AG09319 (cell line): Measurements from ENCODE around the gene TRAF6.

Experiments
- DNase-seq: peaks from one replicate; pipeline ENCODE4 v3.0.0-alpha.2; 2010; ENCODE audit warnings: low read depth; ENCODE audit errors: extremely low read depth
- TF ChIP-seq, protein P1 (sequence below): IDR thresholded peaks from 2 replicates; pipeline ENCODE4 v1.5.1; 2011; ENCODE audit warnings: low read depth, mild to moderate bottlenecking, inconsistent platforms, low read length, moderate library complexity

Gene TRAF6

DNA sequence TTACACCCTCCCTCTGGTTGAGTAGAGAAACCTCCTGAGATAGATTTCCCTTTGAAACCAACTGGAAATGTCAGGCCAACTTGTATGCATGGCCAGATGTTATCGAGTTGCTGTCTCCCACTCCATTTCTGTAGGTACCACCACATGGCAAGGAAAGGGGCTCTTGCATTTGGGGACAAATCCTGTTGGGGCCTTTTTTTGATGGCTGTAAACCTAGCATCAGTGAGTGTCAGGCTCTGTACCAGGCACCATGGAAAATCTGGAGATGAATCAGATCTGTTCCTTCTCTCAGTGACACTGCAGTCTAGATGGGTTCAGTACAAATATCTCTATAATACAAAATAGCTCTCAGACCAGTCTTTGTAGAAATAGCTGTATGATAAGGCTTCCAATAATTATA lies 58.4 kb downstream of the TRAF6 start:
- no peak for DNase-seq
- TF ChIP-seq, protein P1, sequence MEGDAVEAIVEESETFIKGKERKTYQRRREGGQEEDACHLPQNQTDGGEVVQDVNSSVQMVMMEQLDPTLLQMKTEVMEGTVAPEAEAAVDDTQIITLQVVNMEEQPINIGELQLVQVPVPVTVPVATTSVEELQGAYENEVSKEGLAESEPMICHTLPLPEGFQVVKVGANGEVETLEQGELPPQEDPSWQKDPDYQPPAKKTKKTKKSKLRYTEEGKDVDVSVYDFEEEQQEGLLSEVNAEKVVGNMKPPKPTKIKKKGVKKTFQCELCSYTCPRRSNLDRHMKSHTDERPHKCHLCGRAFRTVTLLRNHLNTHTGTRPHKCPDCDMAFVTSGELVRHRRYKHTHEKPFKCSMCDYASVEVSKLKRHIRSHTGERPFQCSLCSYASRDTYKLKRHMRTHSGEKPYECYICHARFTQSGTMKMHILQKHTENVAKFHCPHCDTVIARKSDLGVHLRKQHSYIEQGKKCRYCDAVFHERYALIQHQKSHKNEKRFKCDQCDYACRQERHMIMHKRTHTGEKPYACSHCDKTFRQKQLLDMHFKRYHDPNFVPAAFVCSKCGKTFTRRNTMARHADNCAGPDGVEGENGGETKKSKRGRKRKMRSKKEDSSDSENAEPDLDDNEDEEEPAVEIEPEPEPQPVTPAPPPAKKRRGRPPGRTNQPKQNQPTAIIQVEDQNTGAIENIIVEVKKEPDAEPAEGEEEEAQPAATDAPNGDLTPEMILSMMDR: no peak

GRCh38 chr11:36451045-36451444 lies 59.0 kb downstream of the TRAF6 start:
- TF ChIP-seq, protein P1: no peak
- DNase-seq: no peak

GRCh38 chr11:36450110-36450572 lies 59.9 kb downstream of the TRAF6 start:
- no peak for DNase-seq
- TF ChIP-seq, protein P1: no peak

- DNase-seq: no peak
- TF ChIP-seq, protein P1: no peak
These were observed 60.4 kb downstream of the TRAF6 start for GRCh38 chr11:36449561-36450096.

DNA sequence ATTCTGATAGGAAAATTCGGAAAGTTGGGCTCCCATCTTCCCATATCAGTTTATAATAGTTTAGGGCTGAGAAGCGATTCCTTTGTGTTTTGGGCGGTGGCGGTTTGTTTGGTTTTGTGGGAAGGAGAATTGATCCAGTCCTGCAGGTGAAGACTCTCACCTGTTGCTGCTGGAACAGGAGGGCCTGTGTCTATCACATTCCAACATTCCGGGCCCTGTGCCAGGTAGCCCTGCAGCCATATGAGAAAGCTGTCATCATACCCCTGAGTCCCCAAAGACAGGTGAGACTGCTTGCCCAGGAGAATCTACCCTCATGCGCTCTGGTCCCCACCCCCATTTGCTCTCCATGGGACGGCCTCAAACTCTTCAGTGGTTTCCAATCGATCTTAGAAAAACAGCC lies 62.1 kb downstream of the TRAF6 start:
- no peak for DNase-seq

GRCh38 chr11:36447514-36447913 lies 62.6 kb downstream of the TRAF6 start:
- no peak for DNase-seq
- TF ChIP-seq, protein P1: no peak

More for the DNA sequence above, 62.1 kb downstream of the TRAF6 start:
- TF ChIP-seq, protein P1: no peak

GRCh38 chr11:36446135-36446534 lies 63.9 kb downstream of the TRAF6 start:
- DNase-seq: no peak
- TF ChIP-seq, protein P1: no peak
